K562 (cell line): ENCODE measurements around the gene RNF212B. TPM values are rescaled to one million over a fixed set of nuclear protein-coding genes. Genes with fewer than 3 reads are reported as not detected.

Source experiments
- CCNT2 ChIP-seq: IDR thresholded peaks from 2 replicates; pipeline ENCODE4 v1.6.1; 2011; ENCODE audit warnings: borderline replicate concordance, low read depth, mild to moderate bottlenecking, moderate library complexity, mixed read lengths, low read length; ENCODE audit not compliant: insufficient read length; ENCODE audit errors: extremely low read depth
- MEF2A ChIP-seq: IDR thresholded peaks from 2 replicates; pipeline ENCODE4 v1.6.1; 2011; ENCODE audit warnings: low read depth, mild to moderate bottlenecking, low read length, moderate library complexity; ENCODE audit not compliant: control insufficient read depth
- MEF2D ChIP-seq: conservative IDR thresholded peaks from 2 replicates; pipeline ENCODE4 v1.6.1; 2016; ENCODE audit warnings: low read depth, missing genetic modification characterization, missing compliant biosample characterization
- NR2C2 ChIP-seq, 2 experiments: fragments of 200-800 bp in 1 of 2; sonication (Bioruptor generic) in 1 of 2; sonication (generic) in 1 of 2; formaldehyde crosslinking in 1 of 2; IDR thresholded peaks; 2 replicates each; pipeline versions ENCODE4 v1.6.1 to v1.8.0; 2016 to 2022; ENCODE audit warnings: mild to moderate bottlenecking in 1 of 2, missing compliant biosample characterization in 1 of 2, missing genetic modification characterization in 1 of 2, missing genetic modification reagents in 1 of 2
- OTX1 ChIP-seq: fragments of 450-650 bp; formaldehyde crosslinking; IDR thresholded peaks from 2 replicates; pipeline ENCODE4 v1.4.0; 2022; ENCODE audit warnings: mild to moderate bottlenecking
- POU5F1 ChIP-seq: fragments of 150-350 bp; IDR thresholded peaks from 2 replicates; pipeline ENCODE4 v1.6.1; 2014; ENCODE audit warnings: borderline replicate concordance, low read length, low read depth, mild to moderate bottlenecking; ENCODE audit not compliant: partially characterized antibody
- RCOR1 ChIP-seq, 2 experiments: IDR thresholded peaks; 2 replicates each; pipeline ENCODE4 v1.6.1; 2012; ENCODE audit warnings: low read depth in 2 of 2, low read length in 2 of 2, borderline replicate concordance in 1 of 2, improper control_type of control experiment in 1 of 2
- XRCC3 ChIP-seq: fragments of 450-650 bp; IDR thresholded peaks from 2 replicates; pipeline ENCODE4 v1.6.1; 2017; ENCODE audit warnings: mild to moderate bottlenecking, moderate library complexity
- YY1 ChIP-seq, 3 experiments: IDR thresholded peaks; 2 replicates each; pipeline ENCODE4 v1.6.1; 2011; ENCODE audit warnings: low read length in 2 of 3, mild to moderate bottlenecking in 2 of 3, moderate library complexity in 2 of 3, borderline replicate concordance in 1 of 3, control low read depth in 1 of 3, low read depth in 1 of 3; ENCODE audit not compliant: insufficient read depth in 3 of 3, insufficient replicate concordance in 2 of 3, control insufficient read depth in 1 of 3, insufficient read length in 1 of 3; ENCODE audit errors: extremely low read depth in 1 of 3
- ZBTB1 ChIP-seq: sonication (generic); formaldehyde crosslinking; IDR thresholded peaks from 2 replicates; pipeline ENCODE4 v1.8.1; 2023; ENCODE audit warnings: missing genetic modification reagents, low read depth, mild to moderate bottlenecking, borderline replicate concordance
- ZKSCAN1 ChIP-seq: fragments of 150-350 bp; IDR thresholded peaks from 2 replicates; pipeline ENCODE4 v1.6.1; 2016; ENCODE audit warnings: low read depth, low read length
- ZKSCAN3 ChIP-seq: fragments of 250-450 bp; sonication (Bioruptor Pico); IDR thresholded peaks from 2 replicates; pipeline ENCODE4 v1.4.0; 2020
- ZNF12 ChIP-seq: sonication (generic); formaldehyde crosslinking; IDR thresholded peaks from 2 replicates; pipeline ENCODE4 v1.4.0; 2020; ENCODE audit warnings: mild to moderate bottlenecking, missing genetic modification reagents
- ZNF140 ChIP-seq: fragments of 250-450 bp; sonication (Bioruptor Pico); IDR thresholded peaks from 2 replicates; pipeline ENCODE4 v1.8.0; 2021; ENCODE audit warnings: moderate library complexity, mild to moderate bottlenecking, inconsistent platforms
- ZNF253 ChIP-seq: fragments of 250-450 bp; sonication (Bioruptor Pico); conservative IDR thresholded peaks from 2 replicates; pipeline ENCODE4 v1.6.1; 2021; ENCODE audit warnings: mild to moderate bottlenecking
- ZNF280B ChIP-seq: fragments of 250-450 bp; sonication (Bioruptor Pico); IDR thresholded peaks from 2 replicates; pipeline ENCODE4 v1.5.1; 2021; ENCODE audit warnings: mild to moderate bottlenecking
- ZNF311 ChIP-seq: fragments of 250-450 bp; sonication (Bioruptor Pico); IDR thresholded peaks from 2 replicates; pipeline ENCODE4 v1.4.0; 2020; ENCODE audit warnings: mild to moderate bottlenecking, moderate library complexity
- ZNF57 ChIP-seq: fragments of 450-650 bp; formaldehyde crosslinking; IDR thresholded peaks from 2 replicates; pipeline ENCODE4 v1.4.0; 2020; ENCODE audit warnings: mild to moderate bottlenecking, moderate library complexity
- ZNF76 ChIP-seq: fragments of 250-450 bp; sonication (Bioruptor Pico); IDR thresholded peaks from 2 replicates; pipeline ENCODE4 v1.4.0; 2020; ENCODE audit warnings: mild to moderate bottlenecking, moderate library complexity, borderline replicate concordance
- ZNF766 ChIP-seq: fragments of 200-800 bp; sonication (Bioruptor generic); conservative IDR thresholded peaks from 2 replicates; pipeline ENCODE4 v1.6.1; 2016; ENCODE audit warnings: missing genetic modification characterization, missing compliant biosample characterization
- polyA plus RNA-seq, 8 experiments: library from polyadenylated mRNA; depleted of rRNA in 4 of 8; stranded (reverse) in 5 of 8; unstranded in 3 of 8; fragments of >200 nt; fragmentation: Nextera tagmentation in 2 of 8; fragmentation: Illumina TruSeq in 1 of 8; extraction: Ambion mirVana in 2 of 8; extraction: Trizol in 1 of 8; gene quantifications; 2 replicates each; pipeline versions ENCODE4 v1.2.1 to v1.2.3, GENCODE V29; 2011 to 2014; ENCODE audit warnings: inconsistent platforms in 1 of 8, missing spikeins in 1 of 8
- total RNA-seq, 7 experiments: library from RNA; depleted of rRNA in 6 of 7; stranded (reverse); fragments of >200 nt in 6 of 7; fragmentation: Illumina TruSeq in 2 of 7; extraction: Trizol in 2 of 7; gene quantifications; 2 replicates each; pipeline versions ENCODE4 v1.2.1 to v1.2.3, GENCODE V29; 2011 to 2021; ENCODE audit warnings: low replicate concordance in 1 of 7
- TF ChIP-seq, protein P1 (sequence below), 2 experiments: fragments of 450-650 bp in 1 of 2; IDR thresholded peaks; 2 replicates each; pipeline ENCODE4 v1.6.1; 2011 to 2017; ENCODE audit warnings: low read depth in 2 of 2, antibody characterized with exemption in 1 of 2, borderline replicate concordance in 1 of 2, low read length in 1 of 2, mild to moderate bottlenecking in 1 of 2, mixed read lengths in 1 of 2; ENCODE audit not compliant: control insufficient read depth in 1 of 2
- TF ChIP-seq, protein P2 (sequence below): fragments of 250-450 bp; sonication (Bioruptor Pico); IDR thresholded peaks from 2 replicates; pipeline ENCODE4 v1.5.0; 2021

Gene RNF212B
- total and polyA plus RNA-seq, 9 of the 15 experiments (the other 6 are each of a cell fraction or from before 2014, with no cell fraction given): 0.15 to 0.43 (median 0.27) TPM; not detected in 3

- TF ChIP-seq CCNT2: no peak
- no peak for TF ChIP-seq OTX1 (CRISPR knock-in tag)
- TF ChIP-seq ZNF766 (CRISPR knock-in tag): no peak
- no peak for TF ChIP-seq XRCC3
- TF ChIP-seq ZNF12 (CRISPR knock-in tag): no peak
- TF ChIP-seq ZKSCAN1: peak; percentile 49; the same call in 1 of the 2 replicates
- peak in 2 of 3 experiments; percentile 41 to 75 for TF ChIP-seq YY1 (IDR thresholded peaks at IDR 0.05; ENCODE audit: borderline replicate concordance in 1 of 3, control insufficient read depth in 1 of 3, extremely low read depth in 1 of 3, insufficient read depth in 3 of 3, insufficient read length in 1 of 3, insufficient replicate concordance in 2 of 3, low read depth in 1 of 3, low read length in 2 of 3)
- TF ChIP-seq NR2C2 (CRISPR knock-in tag; IDR thresholded peaks at IDR 0.05): no peak
- peak; percentile 78 for TF ChIP-seq NR2C2 (tag; IDR thresholded peaks at IDR 0.05)
- TF ChIP-seq RCOR1 (IDR thresholded peaks at IDR 0.05; ENCODE audit: borderline replicate concordance in 1 of 2, low read depth in 2 of 2, low read length in 2 of 2): peak; percentile 59 to 72
- TF ChIP-seq ZNF57 (CRISPR knock-in tag): no peak
- no peak for TF ChIP-seq ZNF76 (CRISPR knock-in tag)
- no peak for TF ChIP-seq ZNF253 (CRISPR knock-in tag)
- TF ChIP-seq ZKSCAN3 (CRISPR knock-in tag): no peak
- TF ChIP-seq ZNF280B (CRISPR knock-in tag): no peak
- no peak for TF ChIP-seq ZNF311
- no peak for TF ChIP-seq MEF2A
- no peak for TF ChIP-seq MEF2D (tag)
- no peak for TF ChIP-seq ZBTB1 (CRISPR knock-in tag)
- TF ChIP-seq, protein P1, sequence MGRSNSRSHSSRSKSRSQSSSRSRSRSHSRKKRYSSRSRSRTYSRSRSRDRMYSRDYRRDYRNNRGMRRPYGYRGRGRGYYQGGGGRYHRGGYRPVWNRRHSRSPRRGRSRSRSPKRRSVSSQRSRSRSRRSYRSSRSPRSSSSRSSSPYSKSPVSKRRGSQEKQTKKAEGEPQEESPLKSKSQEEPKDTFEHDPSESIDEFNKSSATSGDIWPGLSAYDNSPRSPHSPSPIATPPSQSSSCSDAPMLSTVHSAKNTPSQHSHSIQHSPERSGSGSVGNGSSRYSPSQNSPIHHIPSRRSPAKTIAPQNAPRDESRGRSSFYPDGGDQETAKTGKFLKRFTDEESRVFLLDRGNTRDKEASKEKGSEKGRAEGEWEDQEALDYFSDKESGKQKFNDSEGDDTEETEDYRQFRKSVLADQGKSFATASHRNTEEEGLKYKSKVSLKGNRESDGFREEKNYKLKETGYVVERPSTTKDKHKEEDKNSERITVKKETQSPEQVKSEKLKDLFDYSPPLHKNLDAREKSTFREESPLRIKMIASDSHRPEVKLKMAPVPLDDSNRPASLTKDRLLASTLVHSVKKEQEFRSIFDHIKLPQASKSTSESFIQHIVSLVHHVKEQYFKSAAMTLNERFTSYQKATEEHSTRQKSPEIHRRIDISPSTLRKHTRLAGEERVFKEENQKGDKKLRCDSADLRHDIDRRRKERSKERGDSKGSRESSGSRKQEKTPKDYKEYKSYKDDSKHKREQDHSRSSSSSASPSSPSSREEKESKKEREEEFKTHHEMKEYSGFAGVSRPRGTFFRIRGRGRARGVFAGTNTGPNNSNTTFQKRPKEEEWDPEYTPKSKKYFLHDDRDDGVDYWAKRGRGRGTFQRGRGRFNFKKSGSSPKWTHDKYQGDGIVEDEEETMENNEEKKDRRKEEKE (IDR thresholded peaks at IDR 0.05; ENCODE audit: borderline replicate concordance in 1 of 2, control insufficient read depth in 1 of 2, low read depth in 2 of 2, low read length in 1 of 2): no peak
- TF ChIP-seq ZNF140 (CRISPR knock-in tag): no peak
- TF ChIP-seq, protein P2, sequence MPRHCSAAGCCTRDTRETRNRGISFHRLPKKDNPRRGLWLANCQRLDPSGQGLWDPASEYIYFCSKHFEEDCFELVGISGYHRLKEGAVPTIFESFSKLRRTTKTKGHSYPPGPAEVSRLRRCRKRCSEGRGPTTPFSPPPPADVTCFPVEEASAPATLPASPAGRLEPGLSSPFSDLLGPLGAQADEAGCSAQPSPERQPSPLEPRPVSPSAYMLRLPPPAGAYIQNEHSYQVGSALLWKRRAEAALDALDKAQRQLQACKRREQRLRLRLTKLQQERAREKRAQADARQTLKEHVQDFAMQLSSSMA (CRISPR knock-in tag): no peak
- TF ChIP-seq POU5F1: no peak
Observed at GRCh38 chr14:23306412-23307145, 68.8 kb downstream of the RNF212B start, which contains the start of gene BCL2L2 (continued).
